ENCODE measurements around the gene KCNJ10. TPM values are rescaled to one million over a fixed set of nuclear protein-coding genes. Genes with fewer than 3 reads are reported as not detected.

Gene KCNJ10
- total and polyA plus RNA-seq, 2 of the 13 experiments (the other 11 are each of a cell fraction or from before 2014, with no cell fraction given): 4.4 to 10.3 TPM

DNA sequence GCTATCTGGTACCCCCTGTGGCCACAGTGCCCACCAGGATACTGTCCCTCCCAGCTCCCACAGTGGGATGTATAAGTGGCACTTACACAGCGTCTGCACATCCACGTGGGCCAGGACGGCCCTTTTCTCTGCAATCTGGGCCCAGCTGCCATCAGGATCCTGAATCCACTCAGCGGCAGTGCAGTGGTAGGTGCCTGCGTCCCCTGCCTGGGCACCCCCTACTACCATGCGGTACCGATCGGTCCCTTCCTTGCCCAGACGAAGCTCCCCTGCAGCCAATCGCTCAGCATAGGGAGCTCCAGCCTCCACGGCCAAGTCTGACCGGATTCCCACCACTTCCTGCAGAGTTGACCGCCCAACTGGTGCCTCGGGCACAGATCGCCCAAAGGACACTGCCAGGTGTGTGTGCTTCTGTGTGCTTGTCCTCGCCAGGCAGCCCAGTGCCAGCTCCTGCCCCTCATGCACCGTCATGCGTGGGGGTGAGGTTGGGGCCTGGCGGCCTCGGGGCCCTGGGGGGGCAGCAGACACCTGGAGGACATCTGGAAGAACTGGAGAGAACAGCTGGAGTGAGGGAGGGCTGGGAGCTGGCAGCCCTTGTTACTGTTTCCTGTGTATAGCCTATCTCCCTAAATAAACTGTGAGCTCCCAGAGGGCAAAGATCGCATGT is 23.8 kb upstream of the KCNJ10 start (continued):
- TF ChIP-seq, protein P1, sequence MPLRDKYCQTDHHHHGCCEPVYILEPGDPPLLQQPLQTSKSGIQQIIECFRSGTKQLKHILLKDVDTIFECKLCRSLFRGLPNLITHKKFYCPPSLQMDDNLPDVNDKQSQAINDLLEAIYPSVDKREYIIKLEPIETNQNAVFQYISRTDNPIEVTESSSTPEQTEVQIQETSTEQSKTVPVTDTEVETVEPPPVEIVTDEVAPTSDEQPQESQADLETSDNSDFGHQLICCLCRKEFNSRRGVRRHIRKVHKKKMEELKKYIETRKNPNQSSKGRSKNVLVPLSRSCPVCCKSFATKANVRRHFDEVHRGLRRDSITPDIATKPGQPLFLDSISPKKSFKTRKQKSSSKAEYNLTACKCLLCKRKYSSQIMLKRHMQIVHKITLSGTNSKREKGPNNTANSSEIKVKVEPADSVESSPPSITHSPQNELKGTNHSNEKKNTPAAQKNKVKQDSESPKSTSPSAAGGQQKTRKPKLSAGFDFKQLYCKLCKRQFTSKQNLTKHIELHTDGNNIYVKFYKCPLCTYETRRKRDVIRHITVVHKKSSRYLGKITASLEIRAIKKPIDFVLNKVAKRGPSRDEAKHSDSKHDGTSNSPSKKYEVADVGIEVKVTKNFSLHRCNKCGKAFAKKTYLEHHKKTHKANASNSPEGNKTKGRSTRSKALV (CRISPR knock-in tag; IDR thresholded peaks at IDR 0.05): no peak
- TF ChIP-seq SIN3A (IDR thresholded peaks at IDR 0.05; ENCODE audit: borderline replicate concordance, low read depth, low read length) (no peak), GABPB1 (CRISPR knock-in tag; IDR thresholded peaks at IDR 0.05) (0 out of 2 replicates have a peak, but pooled peaks have one; percentile 17)
- TF ChIP-seq, protein P2, sequence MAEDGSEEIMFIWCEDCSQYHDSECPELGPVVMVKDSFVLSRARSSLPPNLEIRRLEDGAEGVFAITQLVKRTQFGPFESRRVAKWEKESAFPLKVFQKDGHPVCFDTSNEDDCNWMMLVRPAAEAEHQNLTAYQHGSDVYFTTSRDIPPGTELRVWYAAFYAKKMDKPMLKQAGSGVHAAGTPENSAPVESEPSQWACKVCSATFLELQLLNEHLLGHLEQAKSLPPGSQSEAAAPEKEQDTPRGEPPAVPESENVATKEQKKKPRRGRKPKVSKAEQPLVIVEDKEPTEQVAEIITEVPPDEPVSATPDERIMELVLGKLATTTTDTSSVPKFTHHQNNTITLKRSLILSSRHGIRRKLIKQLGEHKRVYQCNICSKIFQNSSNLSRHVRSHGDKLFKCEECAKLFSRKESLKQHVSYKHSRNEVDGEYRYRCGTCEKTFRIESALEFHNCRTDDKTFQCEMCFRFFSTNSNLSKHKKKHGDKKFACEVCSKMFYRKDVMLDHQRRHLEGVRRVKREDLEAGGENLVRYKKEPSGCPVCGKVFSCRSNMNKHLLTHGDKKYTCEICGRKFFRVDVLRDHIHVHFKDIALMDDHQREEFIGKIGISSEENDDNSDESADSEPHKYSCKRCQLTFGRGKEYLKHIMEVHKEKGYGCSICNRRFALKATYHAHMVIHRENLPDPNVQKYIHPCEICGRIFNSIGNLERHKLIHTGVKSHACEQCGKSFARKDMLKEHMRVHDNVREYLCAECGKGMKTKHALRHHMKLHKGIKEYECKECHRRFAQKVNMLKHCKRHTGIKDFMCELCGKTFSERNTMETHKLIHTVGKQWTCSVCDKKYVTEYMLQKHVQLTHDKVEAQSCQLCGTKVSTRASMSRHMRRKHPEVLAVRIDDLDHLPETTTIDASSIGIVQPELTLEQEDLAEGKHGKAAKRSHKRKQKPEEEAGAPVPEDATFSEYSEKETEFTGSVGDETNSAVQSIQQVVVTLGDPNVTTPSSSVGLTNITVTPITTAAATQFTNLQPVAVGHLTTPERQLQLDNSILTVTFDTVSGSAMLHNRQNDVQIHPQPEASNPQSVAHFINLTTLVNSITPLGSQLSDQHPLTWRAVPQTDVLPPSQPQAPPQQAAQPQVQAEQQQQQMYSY (CRISPR knock-in tag; IDR thresholded peaks at IDR 0.05): peak; percentile 87

DNA sequence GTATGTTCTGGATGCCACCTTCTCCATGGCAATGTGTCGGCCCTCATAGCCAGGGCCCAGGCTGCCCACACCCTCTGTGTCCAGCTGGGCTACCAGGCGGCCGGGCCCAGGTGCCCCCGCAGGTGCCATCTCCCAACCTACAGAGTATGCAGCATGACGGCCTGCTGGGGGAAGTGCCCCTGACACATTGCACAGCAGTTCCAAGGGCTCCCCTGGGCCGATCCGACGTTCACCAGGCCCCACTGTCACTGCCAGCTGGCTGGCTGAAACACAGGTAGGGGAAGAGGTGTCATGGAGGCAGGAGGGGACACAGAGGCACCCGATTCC is 23.1 kb upstream of the KCNJ10 start:
- in situ Hi-C loops (cut with HindIII; ENCODE audit: extremely low pct_ligation_motif_present, low pct_unique_long_range_greater_than_20kb) (no loop called here), intact Hi-C loops (cut with micrococcal nuclease; ENCODE audit: unreplicated experiment) (no loop called here)
- CTCF ChIA-PET (ENCODE audit: low intra/inter-chr PET ratio, low total read pairs): no interaction called here
- Histone ChIP-seq H3K9ac (ENCODE audit: insufficient read depth, low read depth, low read length) (no peak overlapping the region), H4K20me1 (ENCODE audit: insufficient read depth, low read length) (no peaks in the 10 kb centered on the region), H3K79me2 (ENCODE audit: insufficient read depth, low read length) (peaks cover 17% of the 10 kb centered on the region), H3K4me3 (replicated peaks in 1 of 3; ENCODE audit: insufficient read depth in 1 of 3, low read depth in 2 of 3, low read length in 3 of 3) (no peak overlapping the region), H3K27me3 (ENCODE audit: control insufficient read depth in 1 of 2, insufficient read depth in 2 of 2, low read length in 2 of 2) (no peaks in the 10 kb centered on the region), H3K36me3 (replicated peaks in 1 of 2; ENCODE audit: control insufficient read depth in 1 of 2, insufficient read depth in 2 of 2, low read length in 2 of 2) (peaks cover 10 to 13% of the 10 kb centered on the region in 2 experiments; a peak in 4 of 5 replicates), H2AFZ (ENCODE audit: low read length) (no peak overlapping the region), H3K27ac (ENCODE audit: extremely low read length, insufficient read depth, low read length) (no peak overlapping the region), H3K9me3 (ENCODE audit: low read length) (no peaks in the 10 kb centered on the region), H3K4me2 (ENCODE audit: low read depth, low read length) (no peak overlapping the region), H3K4me1 (ENCODE audit: insufficient read depth, low read length) (peaks cover 43% of the 10 kb centered on the region)
- 100% methylated on average over 5 of the region's 9 CpGs for WGBS (ENCODE audit: low lambda C conversion rate)
- POLR2A ChIA-PET: no interaction called here
- no TSS peak for BruUV-seq (replicated peaks)
- TF ChIP-seq, protein P3, sequence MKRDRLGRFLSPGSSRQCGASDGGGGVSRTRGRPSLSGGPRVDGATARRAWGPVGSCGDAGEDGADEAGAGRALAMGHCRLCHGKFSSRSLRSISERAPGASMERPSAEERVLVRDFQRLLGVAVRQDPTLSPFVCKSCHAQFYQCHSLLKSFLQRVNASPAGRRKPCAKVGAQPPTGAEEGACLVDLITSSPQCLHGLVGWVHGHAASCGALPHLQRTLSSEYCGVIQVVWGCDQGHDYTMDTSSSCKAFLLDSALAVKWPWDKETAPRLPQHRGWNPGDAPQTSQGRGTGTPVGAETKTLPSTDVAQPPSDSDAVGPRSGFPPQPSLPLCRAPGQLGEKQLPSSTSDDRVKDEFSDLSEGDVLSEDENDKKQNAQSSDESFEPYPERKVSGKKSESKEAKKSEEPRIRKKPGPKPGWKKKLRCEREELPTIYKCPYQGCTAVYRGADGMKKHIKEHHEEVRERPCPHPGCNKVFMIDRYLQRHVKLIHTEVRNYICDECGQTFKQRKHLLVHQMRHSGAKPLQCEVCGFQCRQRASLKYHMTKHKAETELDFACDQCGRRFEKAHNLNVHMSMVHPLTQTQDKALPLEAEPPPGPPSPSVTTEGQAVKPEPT (CRISPR knock-in tag; IDR thresholded peaks at IDR 0.05; ENCODE audit: low read depth): no peak
- TF ChIP-seq, protein P4, sequence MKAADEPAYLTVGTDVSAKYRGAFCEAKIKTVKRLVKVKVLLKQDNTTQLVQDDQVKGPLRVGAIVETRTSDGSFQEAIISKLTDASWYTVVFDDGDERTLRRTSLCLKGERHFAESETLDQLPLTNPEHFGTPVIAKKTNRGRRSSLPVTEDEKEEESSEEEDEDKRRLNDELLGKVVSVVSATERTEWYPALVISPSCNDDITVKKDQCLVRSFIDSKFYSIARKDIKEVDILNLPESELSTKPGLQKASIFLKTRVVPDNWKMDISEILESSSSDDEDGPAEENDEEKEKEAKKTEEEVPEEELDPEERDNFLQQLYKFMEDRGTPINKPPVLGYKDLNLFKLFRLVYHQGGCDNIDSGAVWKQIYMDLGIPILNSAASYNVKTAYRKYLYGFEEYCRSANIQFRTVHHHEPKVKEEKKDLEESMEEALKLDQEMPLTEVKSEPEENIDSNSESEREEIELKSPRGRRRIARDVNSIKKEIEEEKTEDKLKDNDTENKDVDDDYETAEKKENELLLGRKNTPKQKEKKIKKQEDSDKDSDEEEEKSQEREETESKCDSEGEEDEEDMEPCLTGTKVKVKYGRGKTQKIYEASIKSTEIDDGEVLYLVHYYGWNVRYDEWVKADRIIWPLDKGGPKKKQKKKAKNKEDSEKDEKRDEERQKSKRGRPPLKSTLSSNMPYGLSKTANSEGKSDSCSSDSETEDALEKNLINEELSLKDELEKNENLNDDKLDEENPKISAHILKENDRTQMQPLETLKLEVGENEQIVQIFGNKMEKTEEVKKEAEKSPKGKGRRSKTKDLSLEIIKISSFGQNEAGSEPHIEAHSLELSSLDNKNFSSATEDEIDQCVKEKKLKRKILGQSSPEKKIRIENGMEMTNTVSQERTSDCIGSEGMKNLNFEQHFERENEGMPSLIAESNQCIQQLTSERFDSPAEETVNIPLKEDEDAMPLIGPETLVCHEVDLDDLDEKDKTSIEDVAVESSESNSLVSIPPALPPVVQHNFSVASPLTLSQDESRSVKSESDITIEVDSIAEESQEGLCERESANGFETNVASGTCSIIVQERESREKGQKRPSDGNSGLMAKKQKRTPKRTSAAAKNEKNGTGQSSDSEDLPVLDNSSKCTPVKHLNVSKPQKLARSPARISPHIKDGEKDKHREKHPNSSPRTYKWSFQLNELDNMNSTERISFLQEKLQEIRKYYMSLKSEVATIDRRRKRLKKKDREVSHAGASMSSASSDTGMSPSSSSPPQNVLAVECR (CRISPR knock-in tag; IDR thresholded peaks at IDR 0.05; ENCODE audit: borderline replicate concordance): no peak
- no peak for TF ChIP-seq NFRKB (IDR thresholded peaks at IDR 0.05)
- no peak for DNase-seq (ENCODE audit: low spot score)
- no peak for FAIRE-seq
- ATAC-seq: no peak

Data from HepG2 (cell line).